Measurements from ENCODE around the gene HEXD. TPM values are rescaled to one million over a fixed set of nuclear protein-coding genes. Genes with fewer than 3 reads are reported as not detected.

The HEXD gene
- total RNA-seq, 1 experiment from 2014 or later, result 16.2 TPM

GRCh38 chr17:82446124-82446523 is 28.0 kb downstream of the HEXD start:
- DNase-seq (ENCODE audit: unreplicated experiment), result no peak
- ChIA-PET POLR2A (no interaction called here), CTCF (interaction anchor here (0.6 kb wide), 1 partner anchor 21 kb away, joined by 3 read pairs; no protein-coding TSS in a partner anchor)
- H3K27ac Mint-ChIP-seq (ENCODE audit: low read depth, unreplicated experiment), result no peak overlapping the region
- BruUV-seq (replicated peaks), result no TSS peak
- H3K4me3 Mint-ChIP-seq (ENCODE audit: unreplicated experiment), result no peak overlapping the region
- no peaks in the 10 kb centered on the region for H3K4me1 Mint-ChIP-seq (ENCODE audit: insufficient read depth, unreplicated experiment)
- H3K9me3 Mint-ChIP-seq (ENCODE audit: unreplicated experiment), result no peaks in the 10 kb centered on the region
- H3K36me3 Mint-ChIP-seq (ENCODE audit: insufficient read depth, unreplicated experiment), result peaks cover 25% of the 10 kb centered on the region
- H3K27me3 Mint-ChIP-seq (ENCODE audit: insufficient read depth, unreplicated experiment), result no peaks in the 10 kb centered on the region
- intact Hi-C loops (cut with micrococcal nuclease), result no loop called here
- no peak for TF ChIP-seq CTCF (IDR thresholded peaks at IDR 0.05; ENCODE audit: unreplicated experiment)

- no peaks in the 10 kb centered on the region for H3K27me3 Mint-ChIP-seq (ENCODE audit: insufficient read depth, unreplicated experiment)
- POLR2A ChIA-PET, result interaction anchor here (1.3 kb wide), 1 partner anchor 83 kb away, joined by 6 read pairs; no protein-coding TSS in a partner anchor
- BruUV-seq (replicated peaks), result no TSS peak
- H3K27ac Mint-ChIP-seq (ENCODE audit: low read depth, unreplicated experiment), result no peak overlapping the region
- intact Hi-C loops (cut with micrococcal nuclease), result no loop called here
- no peaks in the 10 kb centered on the region for H3K9me3 Mint-ChIP-seq (ENCODE audit: unreplicated experiment)
- H3K4me3 Mint-ChIP-seq (ENCODE audit: unreplicated experiment), result no peak overlapping the region
- H3K4me1 Mint-ChIP-seq (ENCODE audit: insufficient read depth, unreplicated experiment), result no peaks in the 10 kb centered on the region
- TF ChIP-seq CTCF (IDR thresholded peaks at IDR 0.05; ENCODE audit: unreplicated experiment), result no peak
- CTCF ChIA-PET, result interaction anchor here (0.6 kb wide), 1 partner anchor 21 kb away, joined by 3 read pairs; no protein-coding TSS in a partner anchor
- no peak for DNase-seq (ENCODE audit: unreplicated experiment)
- peaks cover 25% of the 10 kb centered on the region for H3K36me3 Mint-ChIP-seq (ENCODE audit: insufficient read depth, unreplicated experiment)
Observed at GRCh38 chr17:82446649-82447048, 28.5 kb downstream of the HEXD start.

DNA sequence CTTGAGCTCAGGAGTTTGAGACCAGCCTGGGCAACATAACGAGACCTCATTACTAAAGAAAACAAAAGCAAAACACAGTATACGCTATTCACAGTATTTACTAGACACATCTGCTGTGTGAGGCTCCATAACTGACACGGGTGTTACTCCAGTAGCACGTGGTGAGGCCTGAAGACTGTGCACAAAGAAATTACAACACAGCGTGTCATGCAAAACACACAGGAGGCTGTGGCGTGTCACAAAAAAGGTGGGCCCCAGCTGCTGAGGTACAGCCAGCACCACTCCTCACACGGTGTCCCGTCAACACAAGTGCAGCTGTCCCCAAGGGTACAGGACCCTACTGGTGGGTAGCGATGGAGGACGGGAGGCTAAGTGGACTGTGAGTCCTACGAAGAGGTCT is 29.7 kb downstream of the HEXD start:
- no peaks in the 10 kb centered on the region for H3K9me3 Mint-ChIP-seq (ENCODE audit: unreplicated experiment)
- ChIA-PET CTCF (no interaction called here), POLR2A (interaction anchor here (0.6 to 1.3 kb wide), 2 partner anchors 82 to 163 kb away, joined by 4 to 6 read pairs; no protein-coding TSS in a partner anchor)
- H3K36me3 Mint-ChIP-seq (ENCODE audit: insufficient read depth, unreplicated experiment), result peaks cover 25% of the 10 kb centered on the region
- no peaks in the 10 kb centered on the region for H3K27me3 Mint-ChIP-seq (ENCODE audit: insufficient read depth, unreplicated experiment)
- no peak overlapping the region for H3K4me3 Mint-ChIP-seq (ENCODE audit: unreplicated experiment)
- no peak for TF ChIP-seq CTCF (IDR thresholded peaks at IDR 0.05; ENCODE audit: unreplicated experiment)
- H3K4me1 Mint-ChIP-seq (ENCODE audit: insufficient read depth, unreplicated experiment), result no peaks in the 10 kb centered on the region
- DNase-seq (ENCODE audit: unreplicated experiment), result no peak
- BruUV-seq (replicated peaks), result no TSS peak
- intact Hi-C loops (cut with micrococcal nuclease), result no loop called here
- no peak overlapping the region for H3K27ac Mint-ChIP-seq (ENCODE audit: low read depth, unreplicated experiment)

- BruUV-seq (replicated peaks), result no TSS peak
- Mint-ChIP-seq H3K27ac (ENCODE audit: low read depth, unreplicated experiment) (no peak overlapping the region), H3K4me3 (ENCODE audit: unreplicated experiment) (peak overlapping the region; percentile 80), H3K9me3 (ENCODE audit: unreplicated experiment) (no peaks in the 10 kb centered on the region), H3K36me3 (ENCODE audit: insufficient read depth, unreplicated experiment) (peaks cover 19% of the 10 kb centered on the region), H3K27me3 (ENCODE audit: insufficient read depth, unreplicated experiment) (no peaks in the 10 kb centered on the region), H3K4me1 (ENCODE audit: insufficient read depth, unreplicated experiment) (no peaks in the 10 kb centered on the region)
- TF ChIP-seq CTCF (IDR thresholded peaks at IDR 0.05; ENCODE audit: unreplicated experiment), result no peak
- CTCF ChIA-PET, result interaction anchor here (0.6 kb wide), 1 partner anchor 11 kb away, joined by 3 read pairs; no protein-coding TSS in a partner anchor
- POLR2A ChIA-PET, result interaction anchor here (1.0 to 1.8 kb wide), 7 partner anchors 9 to 86 kb away, joined by 3 to 8 read pairs (median 4); partner anchors contain the start of genes FOXK2 and NARF
- DNase-seq (ENCODE audit: unreplicated experiment), result no peak
- intact Hi-C loops (cut with micrococcal nuclease), result no loop called here
Observed at GRCh38 chr17:82449131-82449882, 31.2 kb downstream of the HEXD start.
